ENCODE measurements around the gene MRPL38.
"Not testable (repeated sequence)": the region's sequence is repeated elsewhere in the genome, so short reads cannot be mapped to it uniquely, and the experiment has no call there.

MRPL38 gene

DNA sequence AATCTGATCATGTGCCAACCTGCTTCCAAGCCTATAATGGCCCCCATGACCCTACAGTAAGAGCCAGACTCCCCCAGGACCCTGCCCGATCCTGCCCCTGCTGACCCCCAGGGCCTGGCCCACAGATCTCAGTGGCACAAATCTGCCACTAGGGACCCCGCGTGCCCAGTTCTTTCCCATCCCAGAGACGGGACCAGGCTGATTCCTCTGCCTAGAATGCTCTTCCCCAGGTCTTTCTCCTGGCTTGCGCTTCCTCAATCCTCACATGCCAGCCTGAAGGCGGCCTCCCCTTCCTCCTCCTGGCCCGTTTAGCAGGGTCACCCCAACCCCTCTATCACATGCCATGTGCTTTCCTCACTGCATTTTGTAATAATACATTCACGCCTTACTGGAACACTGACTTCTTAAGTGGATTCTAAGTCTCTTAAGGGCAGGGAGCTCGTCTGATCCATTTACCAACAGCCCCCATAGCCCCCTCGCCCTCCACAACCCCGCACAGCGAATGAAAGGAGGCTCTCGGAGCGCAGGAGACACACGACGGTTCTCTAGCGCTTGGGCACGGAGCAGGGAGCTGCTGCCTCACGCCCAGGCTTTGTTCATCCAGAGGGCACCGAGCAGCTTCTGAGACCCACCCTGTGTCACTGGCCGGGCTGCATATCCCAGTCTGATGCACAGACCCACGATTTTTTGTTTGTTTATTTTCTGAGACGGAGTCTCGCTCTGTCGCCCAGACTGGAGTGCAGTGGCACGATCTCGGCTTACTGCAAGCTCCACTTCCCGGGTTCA is 9.1 kb downstream of the MRPL38 start:
- DNase-seq = no peak

DNA sequence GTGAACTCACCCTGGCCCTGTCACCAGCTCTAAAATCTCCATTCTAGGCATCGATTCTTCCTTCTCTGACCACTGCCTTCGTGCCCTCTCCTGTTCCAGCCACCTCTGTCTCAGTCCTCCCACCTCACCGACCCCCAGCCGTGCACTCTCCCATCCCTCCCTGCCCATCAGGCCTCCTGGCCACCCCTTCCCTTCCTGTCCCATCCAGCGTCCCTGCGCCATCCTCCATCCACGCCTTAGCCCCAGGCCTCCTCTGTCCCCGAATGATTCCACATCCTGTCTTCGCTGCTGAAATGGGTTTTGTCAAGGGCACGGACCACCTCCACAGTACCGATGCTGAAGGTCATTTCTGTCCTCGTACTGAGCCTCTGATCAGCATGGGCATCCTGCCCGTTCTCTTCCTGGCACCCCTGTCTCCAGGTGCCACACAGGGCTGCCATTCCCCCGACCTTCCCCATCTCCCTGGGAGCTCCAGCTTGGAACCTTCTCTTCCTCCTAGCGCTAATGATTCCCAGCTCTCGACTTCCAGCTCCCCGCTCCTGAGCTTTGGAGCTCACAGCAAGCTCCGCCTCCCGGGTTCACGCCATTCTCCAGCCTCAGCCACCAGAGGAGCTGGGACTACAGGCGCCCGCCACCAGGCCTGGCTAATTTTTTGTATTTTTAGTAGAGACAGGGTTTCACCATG is 10.5 kb downstream of the MRPL38 start:
- no peak for DNase-seq

DNA sequence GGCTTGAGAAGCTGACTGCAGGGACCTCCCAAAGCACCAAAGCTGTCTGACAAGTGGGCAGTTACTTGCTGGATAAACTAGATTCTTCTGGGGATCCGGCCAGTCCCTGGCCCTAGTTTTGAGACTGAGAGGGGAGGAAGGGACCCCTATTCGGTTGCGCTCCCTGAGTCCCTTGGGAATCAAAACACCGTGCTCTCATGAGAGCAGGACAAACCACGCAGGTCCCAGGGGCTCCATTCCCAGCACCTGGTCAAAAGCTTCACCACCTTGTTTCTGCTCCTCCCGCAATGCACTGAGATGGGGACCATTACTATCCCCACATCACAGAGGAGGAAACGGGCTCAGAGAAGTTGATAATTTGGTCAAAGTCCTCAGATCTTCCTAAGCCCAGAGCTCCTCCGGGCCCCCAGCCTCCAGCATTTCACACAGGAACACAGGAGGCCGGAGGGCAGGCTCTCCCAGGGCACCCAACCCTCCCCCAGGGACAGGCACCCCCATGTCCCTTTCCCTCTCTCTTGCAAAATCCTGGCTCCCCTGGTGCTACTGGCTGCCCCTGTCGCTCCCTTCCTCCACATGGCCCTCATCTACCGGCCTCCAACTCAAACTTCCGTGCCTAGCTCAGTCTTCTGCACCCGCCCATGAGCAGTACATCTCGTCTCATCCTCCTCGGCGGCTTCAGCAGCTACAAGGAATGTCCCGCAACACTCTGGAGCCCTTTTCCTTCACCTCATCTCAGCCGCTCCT is 11.2 kb downstream of the MRPL38 start:
- no peak for DNase-seq

DNA sequence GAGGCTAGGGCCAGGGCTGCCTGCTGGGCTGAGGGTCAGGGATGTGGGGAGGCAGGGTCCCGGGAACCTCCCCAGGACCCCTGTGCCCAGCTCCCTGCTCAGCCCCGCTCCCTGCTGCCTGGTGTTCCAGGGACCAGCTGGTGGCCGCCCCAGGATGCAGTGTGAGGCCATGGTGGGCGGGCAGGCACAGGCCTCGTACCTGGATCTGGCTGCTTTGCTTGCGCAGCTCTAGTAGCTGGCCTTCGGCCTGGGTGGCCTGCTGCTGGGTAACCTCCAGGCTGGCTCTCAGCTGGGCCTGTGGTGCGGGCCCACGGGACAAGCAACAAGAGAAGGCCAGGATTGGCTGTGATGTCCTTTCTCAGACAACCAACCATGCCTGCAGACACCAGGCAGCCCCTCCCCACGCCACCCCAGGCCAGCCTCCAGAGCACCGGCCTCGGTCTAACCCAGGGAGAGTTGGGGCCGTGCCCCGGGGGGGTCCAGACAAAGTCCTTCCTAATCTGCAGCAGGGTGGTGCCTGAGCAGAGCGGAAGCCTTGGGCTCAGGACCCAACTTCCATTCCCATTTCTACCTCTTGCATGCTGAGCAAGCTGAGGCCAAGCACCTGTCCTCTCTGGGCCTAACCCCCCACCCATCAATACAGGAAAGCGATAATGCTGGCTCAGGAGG is 12.0 kb downstream of the MRPL38 start:
- peak; percentile 31 for DNase-seq

DNA sequence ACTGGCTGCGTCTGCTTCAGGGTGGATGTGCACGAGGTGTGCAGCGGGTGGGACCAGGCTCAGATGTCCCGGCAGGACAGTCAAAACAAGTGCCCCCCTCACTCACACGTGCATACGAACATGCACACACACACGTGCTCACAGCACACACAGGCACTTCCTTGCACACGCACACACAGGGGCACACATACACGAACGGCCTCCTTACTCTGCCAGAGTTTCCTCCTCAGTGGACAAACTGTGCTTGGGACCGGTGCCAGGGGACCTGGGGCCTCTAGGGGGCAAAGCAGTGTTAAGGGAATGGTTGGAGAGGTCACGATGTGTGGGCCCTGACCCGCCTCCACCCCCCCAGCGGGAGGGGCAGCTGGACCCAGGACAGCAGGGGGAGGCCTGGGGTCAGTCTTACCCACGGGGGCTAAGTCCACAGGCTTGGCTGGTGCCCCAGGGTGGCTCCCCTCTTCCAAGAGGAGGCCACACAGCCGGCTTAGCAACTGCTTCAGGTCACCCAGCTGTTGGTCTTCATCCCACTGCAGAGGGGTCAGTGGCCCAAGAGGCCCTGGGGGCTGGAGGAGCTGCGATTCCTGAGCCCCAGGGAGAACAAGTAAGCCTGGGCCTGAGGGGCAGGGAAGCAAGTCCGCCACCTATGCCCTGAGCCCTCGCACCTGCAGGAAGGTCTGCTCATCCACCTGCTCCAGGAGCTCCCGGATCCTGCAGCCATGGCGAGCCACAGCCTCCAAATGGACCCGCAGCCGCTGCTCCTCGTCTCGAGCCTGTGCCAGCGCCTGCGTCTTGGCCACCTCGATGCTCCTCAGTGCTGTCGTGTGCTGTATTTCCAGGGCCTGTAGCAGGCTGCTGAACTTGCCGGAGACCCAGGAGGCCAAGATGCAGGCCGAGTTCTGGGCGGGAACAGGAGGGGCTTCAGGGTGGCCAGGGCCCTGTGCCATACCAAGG is 12.8 kb downstream of the MRPL38 start:
- DNase-seq = no peak

DNA sequence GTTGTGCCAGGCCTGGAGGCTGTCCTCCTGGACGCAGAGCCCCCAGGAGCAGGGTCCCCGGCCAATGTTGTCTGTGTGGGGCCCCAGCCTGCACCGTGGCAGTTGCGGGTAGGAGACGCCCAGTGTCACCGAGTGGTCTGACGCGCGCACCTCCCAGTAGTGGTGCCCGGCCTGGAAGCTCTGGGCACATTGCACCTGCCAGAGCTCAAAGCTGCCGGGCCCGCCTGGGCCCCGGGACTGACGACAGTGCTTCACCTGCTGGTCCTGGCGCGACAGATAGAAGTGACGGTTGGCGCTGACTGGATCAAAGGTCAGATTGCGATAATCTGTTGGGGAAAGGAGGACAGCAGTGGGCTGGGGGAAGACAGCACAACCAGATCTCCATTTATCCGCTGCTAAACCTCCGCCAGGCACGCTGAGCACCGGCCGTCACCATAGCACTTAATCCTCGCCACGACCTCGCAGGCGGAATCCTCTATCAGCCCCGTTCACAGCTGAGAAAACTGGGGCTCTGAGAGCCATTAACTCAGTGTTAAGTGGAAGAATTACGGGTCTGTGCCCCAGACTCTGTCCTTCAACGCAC is 13.6 kb downstream of the MRPL38 start:
- no peak for DNase-seq

DNA sequence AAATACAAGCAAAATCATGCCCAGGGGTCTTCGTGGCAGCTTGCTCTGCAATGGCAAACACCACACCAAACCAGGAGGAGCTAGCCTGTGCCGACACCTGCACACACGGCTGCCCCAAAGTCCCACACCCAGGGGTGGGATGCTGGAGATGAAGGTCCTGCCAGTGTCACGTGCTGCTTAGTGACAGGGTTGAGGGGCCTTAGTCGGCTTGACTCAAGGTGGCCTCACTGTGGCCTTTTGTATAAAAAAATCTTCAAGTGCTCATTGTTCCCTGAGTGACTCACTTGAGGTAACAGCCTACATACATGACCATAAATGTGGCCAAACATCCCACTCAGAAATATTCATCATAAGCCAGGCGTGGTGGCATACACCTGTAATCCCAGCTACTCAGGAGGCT is 15.2 kb downstream of the MRPL38 start:
- no peak for DNase-seq

DNA sequence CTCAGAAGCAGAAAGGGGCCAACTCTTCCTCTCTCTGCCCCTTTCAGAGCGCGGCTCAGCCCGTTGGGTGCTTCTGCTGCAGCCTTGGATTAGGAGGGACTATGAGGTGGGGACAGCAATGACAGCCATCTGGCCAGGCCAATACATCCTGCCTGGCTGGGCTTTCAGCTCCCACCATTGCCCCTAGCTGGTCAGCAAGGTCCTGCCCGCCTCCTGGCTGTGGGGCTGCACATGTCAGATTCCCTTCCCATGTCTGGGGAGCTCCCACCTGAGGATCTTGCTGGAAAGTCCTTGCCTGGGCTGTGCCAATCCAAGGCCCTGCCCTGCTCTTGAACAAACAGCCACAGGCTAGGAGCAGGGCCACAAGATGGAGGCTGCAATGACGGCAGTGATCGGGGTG is 16.2 kb downstream of the MRPL38 start:
- no peak for DNase-seq

DNA sequence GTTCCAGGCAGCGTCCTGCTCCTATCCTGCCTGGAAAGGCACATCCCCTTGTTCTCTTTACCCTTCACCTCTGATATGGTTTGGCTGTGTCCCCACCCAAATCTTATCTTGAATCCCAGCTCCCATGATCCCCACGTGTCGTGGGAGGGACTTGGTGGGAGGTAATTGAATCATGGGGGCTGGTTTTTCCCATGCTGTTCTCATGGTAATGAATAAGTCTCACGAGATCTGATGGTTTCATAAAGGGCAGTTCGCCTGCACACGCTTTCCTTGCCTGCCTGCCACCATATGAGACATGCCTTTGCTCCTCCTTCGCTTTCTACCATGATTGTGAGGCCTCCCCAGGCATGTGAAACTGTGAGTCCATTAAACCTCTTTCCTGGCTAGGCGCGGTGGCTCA is 18.8 kb downstream of the MRPL38 start:
- DNase-seq = not testable (repeated sequence)

DNA sequence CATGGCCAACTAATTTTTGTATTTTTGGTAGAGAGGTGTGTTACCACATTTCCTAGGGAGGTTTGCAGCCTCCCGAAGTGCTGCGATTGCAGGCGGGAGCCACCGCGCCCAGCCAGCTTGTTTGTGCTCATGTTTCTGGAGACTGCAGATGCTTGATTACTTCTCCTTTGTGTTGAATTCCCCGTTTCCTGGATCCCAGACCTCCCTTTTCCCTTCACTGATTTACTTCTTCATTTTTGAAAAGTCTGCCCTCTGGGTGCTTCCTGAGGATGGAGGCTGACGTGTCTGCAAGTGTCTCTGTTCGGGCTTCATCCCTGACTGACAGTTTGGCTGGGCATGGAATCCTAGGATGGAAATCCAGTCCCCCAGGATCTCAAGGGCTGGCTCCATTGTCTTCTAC is 19.3 kb downstream of the MRPL38 start:
- no peak for DNase-seq

DNA sequence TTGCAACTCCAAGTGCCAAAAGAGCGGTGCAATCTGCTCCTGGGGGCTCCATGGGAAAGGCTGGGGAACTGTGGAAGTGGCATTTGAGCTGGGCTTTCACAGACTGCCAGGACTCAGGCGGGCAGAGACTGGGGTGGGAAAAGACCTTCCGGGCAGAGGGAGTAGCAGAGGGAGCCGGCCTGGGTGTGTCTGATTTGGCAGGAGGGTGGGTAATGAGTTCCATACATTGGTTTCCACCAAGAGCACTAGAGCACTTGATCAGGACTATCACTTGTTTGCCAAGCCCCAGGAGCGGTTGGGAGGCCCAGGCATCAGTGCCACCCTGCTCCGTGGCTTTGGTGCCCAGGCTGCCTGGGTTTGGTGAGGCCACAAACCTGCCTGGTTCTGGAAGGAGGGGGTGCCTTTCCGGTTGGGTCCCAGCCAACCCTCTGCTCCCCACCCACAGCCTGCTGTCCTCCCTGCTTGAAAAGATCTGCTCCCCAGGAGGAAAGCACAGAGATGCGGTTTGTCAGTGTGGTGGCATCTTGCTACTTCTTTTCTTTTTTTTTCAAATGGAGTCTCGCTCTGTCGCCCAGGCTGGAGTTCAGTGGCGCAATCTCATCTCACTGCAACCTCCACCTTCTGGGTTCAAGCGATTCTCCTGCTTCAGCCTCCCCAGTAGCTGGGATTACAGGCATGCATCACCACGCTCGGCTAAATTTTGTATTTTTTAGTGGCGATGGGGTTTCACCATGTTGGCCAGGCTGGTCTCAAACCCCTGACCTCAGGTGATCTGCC is 22.8 kb downstream of the MRPL38 start:
- DNase-seq = no peak

DNA sequence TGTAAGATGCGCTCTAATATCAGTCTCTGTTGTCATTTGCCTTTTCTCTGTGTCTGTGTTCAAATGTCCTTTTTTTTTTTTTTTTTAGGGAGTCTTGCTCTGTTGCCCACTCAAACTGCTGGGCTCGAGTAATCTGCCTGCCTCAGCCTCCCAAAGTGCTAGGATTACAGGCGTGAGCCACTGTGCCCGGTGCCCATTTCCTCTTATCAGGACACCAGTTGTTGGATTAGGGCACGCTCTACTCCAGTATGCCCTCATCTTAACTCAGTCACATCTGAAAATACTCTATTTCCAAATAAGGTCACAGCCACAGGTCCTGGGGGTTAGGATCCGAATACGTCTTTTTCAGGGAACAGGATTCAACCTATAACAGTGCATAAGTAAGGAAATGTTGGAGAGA is 24.4 kb downstream of the MRPL38 start:
- no peak for DNase-seq

DNA sequence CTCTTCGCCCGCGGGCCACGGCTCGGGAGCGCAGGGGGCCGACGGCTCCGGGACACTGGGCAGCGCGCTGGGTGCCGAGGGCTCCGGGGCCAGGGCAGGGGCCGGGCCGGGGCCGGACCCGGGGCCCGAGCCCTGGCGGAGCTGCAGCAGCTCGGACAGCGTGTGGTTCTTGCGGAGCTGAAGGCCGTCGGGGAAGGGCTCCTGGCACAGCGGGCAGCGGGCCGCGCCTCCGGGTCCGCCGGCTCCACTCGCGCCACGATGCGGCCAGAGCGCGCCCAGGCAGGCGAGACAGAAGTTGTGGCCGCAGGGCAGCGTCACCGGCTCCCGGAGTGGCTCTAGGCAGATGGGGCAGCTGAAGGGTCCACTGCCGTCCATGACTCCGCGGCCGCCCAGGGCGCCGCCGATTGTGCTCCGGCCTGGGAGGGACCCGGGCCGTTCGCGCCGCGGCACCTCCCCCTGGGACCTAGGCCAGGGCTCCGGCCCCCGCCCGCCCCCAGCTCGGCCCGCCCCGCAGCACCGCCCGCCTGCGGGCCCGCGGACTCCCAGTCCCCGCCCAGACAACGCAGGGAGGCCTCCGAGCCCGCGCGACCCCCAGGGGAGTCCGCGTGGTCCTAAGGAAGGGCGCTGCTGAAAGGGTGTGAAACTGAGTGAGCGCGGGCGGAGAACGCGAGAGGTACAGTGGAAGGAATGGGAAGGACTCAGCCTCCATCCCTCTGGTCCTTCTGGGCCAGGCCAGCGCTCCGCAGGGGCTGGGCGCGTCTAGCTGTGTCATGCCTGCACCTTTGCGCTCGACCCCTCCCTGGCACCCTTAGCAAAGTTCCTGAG is 26.3 kb downstream of the MRPL38 start, which contains the start of gene TRIM47:
Gene TRIM47, minus strand, starts transcription at position 408 of the 825 bp plus-strand sequence. Its CDS starts 33 bp downstream, at position 375.
- peak; percentile 74 for DNase-seq

DNA sequence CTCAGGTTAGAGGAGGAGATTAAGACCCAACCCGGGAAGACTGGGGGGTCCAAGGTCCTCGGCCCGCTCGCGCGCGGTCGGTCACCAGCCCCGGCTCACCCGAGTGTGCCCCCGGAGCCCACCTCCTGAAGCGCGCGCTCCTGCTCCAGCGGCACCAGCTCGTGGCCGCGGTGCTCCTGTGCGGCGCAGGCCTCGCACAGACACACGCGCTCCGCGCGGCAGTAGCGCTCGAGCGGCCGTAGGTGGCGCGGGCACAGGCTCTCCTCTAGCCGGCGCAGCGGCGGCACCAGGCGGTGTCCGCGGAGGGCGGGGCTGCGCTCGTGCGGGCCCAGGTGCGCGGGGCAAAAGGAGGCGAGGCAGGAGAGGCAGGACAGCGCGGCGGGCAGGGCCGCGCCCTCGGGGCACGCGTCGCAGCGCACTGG is 26.9 kb downstream of the MRPL38 start:
- DNase-seq = peak; percentile 47

DNA sequence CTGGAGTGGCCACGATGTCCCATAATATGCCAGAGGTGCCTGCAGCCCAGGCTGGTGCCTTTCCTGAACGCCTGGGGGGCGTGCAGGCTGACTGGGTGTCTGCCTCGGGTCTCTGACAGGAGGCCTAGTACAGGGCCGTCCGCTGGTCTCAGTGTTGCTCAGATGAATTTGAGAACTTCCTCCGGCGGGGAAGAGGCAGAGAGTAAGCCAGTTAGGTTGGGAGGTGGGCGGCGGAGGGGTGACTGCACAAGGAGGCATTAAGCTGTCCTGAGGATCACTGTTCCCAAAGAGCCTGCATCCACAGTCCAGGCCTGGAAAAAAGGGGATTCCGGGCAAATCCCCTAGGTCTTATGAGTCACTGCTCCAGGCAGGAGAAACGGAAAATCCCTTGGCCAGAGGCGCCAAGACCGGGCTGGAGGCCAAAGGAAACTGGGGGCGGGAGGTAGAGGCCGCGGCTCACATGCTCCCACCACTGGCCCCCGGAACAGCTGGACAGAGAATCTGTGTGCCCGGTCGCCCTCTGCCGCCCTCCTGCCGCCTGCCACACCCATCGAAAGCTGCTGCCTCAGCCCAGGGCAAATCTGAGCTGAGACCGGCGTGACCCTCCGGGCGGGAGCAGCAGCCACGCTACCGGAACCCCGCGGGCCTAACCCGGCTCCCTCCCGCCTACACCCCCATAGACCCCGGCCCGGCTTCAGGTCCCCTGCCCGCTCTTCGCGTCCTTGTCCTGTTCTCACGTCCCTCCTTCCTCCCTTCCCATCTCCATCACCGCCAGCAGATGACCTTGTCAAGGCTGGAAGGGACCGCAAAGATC is 27.5 kb downstream of the MRPL38 start:
- peak; percentile 90 for DNase-seq

DNA sequence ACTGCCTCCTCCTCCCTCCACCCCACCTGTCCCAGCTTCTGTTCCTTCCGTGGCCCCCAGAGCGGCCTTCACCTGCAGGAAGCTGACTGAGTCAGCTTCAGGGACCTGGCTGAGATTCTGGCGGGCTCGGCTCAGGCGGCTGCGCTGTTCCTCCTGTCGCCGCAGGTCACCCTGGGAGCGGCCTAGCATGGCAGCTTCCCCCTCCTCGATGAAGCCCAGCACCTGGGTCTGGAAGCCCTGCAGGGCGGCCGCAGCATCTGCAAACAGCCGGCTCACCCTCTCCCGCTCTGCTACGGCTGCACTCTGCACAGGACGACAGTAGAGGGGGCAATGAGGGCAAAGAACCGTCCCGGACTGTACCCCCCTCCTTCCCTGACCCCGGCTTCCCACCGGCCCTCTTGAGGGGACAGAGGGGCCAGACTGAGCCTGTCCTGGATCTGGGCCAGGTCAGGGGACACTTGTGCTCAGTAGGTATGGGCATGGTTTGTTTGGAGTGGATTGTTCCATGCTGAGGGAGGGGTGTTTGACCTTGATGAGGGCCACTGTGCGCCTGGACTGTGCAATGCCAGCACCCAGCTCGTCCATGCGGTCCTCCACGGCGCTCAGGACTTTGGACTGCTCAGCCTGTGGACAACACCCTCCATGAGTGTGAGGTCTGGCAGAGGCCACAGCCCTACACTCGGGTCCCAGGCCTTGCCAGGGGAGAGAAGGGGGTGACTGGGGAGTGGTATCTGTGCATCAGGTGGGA is 28.3 kb downstream of the MRPL38 start:
- DNase-seq = no peak

DNA sequence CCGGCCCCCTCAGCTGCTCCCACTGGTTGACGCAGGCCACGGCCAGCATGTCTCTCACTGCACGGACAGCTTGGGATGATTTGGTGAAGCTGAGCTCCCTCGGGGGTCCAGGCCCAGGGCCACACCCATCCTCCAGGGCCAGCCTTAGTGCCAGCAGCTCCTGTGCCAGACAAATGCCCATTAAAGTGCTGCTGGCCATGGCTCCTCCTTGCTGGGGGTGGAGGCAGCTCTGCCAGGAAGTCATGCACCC is 28.8 kb downstream of the MRPL38 start:
- no peak for DNase-seq

DNA sequence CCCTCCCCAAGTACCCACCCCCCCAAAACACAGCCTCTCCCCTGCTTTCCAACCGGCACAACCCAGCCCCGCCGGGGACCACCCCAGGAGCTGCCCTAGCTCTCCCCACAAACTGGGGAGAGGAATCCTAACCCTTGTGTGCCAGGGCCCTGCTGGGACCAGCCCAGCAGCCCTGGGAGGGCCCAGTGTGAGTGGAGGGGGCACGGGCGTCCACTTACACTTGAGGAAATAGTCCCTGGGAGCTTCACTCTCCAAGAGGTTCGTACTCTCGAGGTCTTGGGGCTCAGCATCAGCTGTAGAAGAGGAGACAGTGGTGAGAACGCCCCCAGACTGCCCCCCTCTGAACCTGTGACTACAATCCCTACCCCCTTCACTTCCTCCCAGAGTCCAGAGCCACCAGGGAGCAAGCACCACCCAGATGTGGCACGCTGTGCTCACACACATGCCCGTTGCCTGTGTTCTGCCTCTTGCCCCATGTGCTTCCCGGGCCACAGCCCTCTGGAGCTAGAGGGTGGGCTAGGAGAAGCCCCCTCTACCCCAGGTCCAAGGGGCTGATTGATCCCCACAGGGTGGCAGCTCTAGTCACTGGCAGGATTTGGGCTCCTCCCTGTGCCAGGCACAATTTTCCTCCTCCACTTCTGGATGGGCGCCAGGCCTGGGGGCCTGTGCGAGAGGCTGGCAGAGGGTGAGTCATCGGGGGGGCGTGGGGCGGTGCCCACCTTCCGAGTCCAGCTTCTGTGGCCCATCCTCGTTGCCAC is 29.3 kb downstream of the MRPL38 start:
- DNase-seq = no peak
